ENCODE measurements around the gene FGF4. TPM values are rescaled to one million over a fixed set of nuclear protein-coding genes. Genes with fewer than 3 reads are reported as not detected.

The FGF4 gene, protein sequence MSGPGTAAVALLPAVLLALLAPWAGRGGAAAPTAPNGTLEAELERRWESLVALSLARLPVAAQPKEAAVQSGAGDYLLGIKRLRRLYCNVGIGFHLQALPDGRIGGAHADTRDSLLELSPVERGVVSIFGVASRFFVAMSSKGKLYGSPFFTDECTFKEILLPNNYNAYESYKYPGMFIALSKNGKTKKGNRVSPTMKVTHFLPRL
- not detected for total RNA-seq

DNA sequence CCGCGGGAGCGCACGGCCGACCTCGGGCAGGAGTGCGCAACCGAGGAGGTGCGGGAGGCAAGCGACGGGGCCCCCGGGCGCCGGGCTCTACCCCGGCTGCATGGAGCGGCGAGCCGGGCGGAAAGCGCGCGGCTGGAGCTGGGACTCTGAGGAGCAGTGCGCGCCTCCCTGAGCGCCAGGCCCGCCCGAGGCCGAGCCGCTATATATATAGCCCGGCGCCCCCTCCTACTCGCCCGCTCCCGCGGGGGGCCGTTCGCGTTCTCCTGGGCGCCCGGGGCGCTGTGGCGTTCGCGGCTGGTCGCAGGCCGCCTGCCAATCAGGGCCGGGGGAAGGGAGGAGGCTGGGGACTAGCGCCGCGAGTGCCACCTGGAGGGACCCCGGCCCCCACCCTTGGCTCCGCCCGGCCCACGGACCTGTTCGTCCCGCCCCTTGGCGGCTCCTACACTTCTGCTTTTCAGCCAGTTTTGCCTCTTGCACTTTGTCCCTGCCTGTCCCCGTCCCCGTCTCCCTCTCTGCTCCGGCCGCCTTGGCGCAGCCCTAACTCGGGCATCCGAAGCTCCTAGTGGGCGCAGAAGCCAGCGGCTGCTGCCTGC is at the start of gene FGF4:
Gene FGF4, minus strand, starts transcription at position 179 of the 593 bp plus-strand sequence. CDS start 257 bp downstream, outside the sequence.
- Mint-ChIP-seq H3K27me3 (peaks cover 37% of the 10 kb centered on the region), H3K9me3 (no peaks in the 10 kb centered on the region), H3K4me3 (no peak within 1 kb of the TSS), H3K27ac (no peak within 1 kb of the TSS), H3K36me3 (ENCODE audit: low read depth) (no peaks in the 10 kb centered on the region), H3K4me1 (ENCODE audit: low read depth) (no peaks in the 10 kb centered on the region)
- ATAC-seq: no peak
- TF ChIP-seq, protein P1, sequence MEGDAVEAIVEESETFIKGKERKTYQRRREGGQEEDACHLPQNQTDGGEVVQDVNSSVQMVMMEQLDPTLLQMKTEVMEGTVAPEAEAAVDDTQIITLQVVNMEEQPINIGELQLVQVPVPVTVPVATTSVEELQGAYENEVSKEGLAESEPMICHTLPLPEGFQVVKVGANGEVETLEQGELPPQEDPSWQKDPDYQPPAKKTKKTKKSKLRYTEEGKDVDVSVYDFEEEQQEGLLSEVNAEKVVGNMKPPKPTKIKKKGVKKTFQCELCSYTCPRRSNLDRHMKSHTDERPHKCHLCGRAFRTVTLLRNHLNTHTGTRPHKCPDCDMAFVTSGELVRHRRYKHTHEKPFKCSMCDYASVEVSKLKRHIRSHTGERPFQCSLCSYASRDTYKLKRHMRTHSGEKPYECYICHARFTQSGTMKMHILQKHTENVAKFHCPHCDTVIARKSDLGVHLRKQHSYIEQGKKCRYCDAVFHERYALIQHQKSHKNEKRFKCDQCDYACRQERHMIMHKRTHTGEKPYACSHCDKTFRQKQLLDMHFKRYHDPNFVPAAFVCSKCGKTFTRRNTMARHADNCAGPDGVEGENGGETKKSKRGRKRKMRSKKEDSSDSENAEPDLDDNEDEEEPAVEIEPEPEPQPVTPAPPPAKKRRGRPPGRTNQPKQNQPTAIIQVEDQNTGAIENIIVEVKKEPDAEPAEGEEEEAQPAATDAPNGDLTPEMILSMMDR (IDR thresholded peaks at IDR 0.05): no peak
- POLR2A ChIA-PET: no interaction called here
- intact Hi-C loops (cut with micrococcal nuclease): no loop called here
- CTCF ChIA-PET: no interaction called here
- DNase-seq: no peak

DNA sequence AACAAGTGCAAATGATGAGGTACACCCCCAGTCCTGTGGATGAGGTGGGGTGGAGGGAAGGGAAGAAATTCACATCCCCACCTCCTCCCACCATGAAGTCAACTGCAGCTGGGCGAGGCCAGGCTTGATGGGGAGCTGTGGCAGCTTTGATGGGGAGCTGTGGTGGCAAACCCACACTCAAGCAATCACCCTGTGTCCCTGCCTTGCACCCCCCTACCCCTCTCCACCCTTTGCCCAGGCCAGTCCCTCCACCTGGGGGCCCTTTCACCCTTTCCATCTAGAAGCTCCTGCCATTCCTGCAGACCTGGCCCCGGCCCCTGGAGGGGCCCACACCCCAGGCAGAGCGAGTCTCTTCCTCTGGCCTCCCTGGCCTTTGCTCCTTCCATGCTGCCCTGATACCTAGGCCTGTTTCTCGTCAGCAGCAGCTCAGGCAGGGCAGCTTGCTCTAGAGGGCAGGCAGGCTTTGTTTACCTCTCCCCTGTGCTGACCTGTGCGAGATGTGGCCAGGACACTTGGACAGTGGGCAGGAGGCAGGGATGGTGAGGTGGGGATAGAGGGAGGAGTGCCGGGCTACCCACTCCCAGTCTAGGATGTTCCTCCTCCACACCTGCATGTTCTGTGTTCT is 48.6 kb upstream of the FGF4 start:
- ChIA-PET POLR2A (no interaction called here), CTCF (no interaction called here)
- Mint-ChIP-seq H3K36me3 (ENCODE audit: low read depth) (no peaks in the 10 kb centered on the region), H3K27me3 (peaks cover 13% of the 10 kb centered on the region), H3K4me3 (no peak overlapping the region), H3K27ac (no peak overlapping the region), H3K9me3 (no peaks in the 10 kb centered on the region), H3K4me1 (ENCODE audit: low read depth) (no peaks in the 10 kb centered on the region)
- TF ChIP-seq, protein P1 (IDR thresholded peaks at IDR 0.05): no peak
- no peak for ATAC-seq
- DNase-seq: no peak
- intact Hi-C loops (cut with micrococcal nuclease): no loop called here

DNA sequence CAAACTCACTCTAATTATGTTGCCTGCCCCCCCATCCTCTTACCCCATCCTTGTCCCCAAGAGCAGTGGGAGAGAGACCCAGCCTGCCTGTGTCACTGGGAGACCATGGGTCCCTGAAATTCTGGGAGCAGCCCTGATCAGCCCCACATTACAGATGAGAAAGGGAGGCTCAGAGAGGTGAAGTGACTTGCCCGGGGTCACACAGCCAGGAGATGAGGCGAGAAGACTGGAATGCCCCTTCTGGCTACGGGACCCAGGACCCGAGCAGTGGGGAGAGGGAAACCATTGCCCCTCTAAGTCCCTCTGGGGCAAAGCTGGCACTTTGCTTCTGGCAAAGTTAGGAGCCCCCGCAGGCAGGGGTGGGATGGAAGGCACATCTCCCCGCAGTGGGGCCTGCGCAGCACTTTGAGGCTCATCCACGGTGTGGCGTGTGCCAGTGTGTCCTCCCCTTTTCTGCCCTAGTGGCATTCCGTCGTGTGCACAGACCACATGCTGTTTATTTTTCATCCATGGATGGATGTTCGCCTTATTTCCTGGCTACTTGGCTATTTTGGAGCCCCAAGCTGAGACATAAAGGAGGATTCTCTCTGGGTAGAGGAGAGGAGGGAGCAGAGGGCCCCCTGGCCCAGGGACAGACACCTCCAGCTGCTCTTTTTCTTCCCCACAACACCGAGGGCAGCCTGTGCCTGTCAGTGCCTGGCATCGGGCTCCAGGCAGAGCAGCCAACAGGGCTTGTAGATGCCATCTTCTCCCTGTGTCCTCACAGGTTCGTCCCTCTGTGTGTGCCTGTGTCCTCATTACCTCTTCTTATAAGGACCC is 47.7 kb upstream of the FGF4 start:
- TF ChIP-seq, protein P1 (IDR thresholded peaks at IDR 0.05): no peak
- CTCF ChIA-PET: no interaction called here
- DNase-seq: no peak
- POLR2A ChIA-PET: no interaction called here
- ATAC-seq: no peak
- Mint-ChIP-seq H3K27ac (no peak overlapping the region), H3K4me1 (ENCODE audit: low read depth) (no peaks in the 10 kb centered on the region), H3K27me3 (peaks cover 13% of the 10 kb centered on the region), H3K4me3 (no peak overlapping the region), H3K9me3 (no peaks in the 10 kb centered on the region), H3K36me3 (ENCODE audit: low read depth) (no peaks in the 10 kb centered on the region)
- intact Hi-C loops (cut with micrococcal nuclease): no loop called here

DNA sequence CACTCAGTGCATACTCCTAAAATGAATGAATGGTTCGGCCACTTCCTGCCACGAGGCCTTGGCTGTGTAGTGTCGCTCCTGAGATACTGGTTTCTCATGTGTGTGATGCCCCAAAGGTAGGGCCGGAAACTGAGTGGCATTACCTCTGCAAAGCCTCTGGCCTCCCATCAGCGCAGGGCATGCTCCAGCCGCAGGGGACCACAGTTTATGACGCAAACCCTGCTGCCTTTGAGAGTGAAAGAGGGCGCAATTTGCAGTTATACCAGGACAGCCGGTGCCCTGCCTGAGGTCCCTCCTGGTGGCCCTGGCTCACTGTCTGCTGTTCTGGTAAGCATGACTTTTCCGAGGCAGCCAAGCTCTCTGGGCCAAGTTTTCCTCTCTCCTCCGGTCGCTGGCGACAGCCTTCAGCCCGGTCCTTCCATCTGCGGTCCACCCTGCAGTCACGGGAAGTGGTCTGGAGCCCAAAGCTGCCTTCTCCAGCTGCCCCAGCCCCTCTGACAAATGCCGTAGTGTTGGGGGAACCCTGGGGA is 46.4 kb upstream of the FGF4 start:
- CTCF ChIA-PET: no interaction called here
- Mint-ChIP-seq H3K27ac (no peak overlapping the region), H3K4me3 (no peak overlapping the region), H3K36me3 (ENCODE audit: low read depth) (no peaks in the 10 kb centered on the region), H3K9me3 (no peaks in the 10 kb centered on the region), H3K27me3 (peaks cover 15% of the 10 kb centered on the region), H3K4me1 (ENCODE audit: low read depth) (no peaks in the 10 kb centered on the region)
- ATAC-seq (no peak), DNase-seq (no peak)
- intact Hi-C loops (cut with micrococcal nuclease): no loop called here
- POLR2A ChIA-PET: no interaction called here
- TF ChIP-seq, protein P1 (IDR thresholded peaks at IDR 0.05): no peak

Data from activated CD8-positive, alpha-beta T cell treated with anti-CD3 and anti-CD28 coated beads for 36 hours (primary cell).